Frontal cortex (tissue), 4 donors: Measurements from ENCODE around the gene OR2T11. TPM values are rescaled to one million over a fixed set of nuclear protein-coding genes. Genes with fewer than 3 reads are reported as not detected.
"Not testable (repeated sequence)": the region's sequence is repeated elsewhere in the genome, so short reads cannot be mapped to it uniquely, and the experiment has no call there.

Experiments used
- DNase-seq, 2 donors: peaks; one replicate each; pipeline ENCODE4 v3.0.0; 2012; ENCODE audit warnings: low spot score in 2 of 2
- FAIRE-seq: peaks from 2 replicates; lab custom pipeline; 2012; peaks lifted over from hg19 to GRCh38; lab: Jason Lieb, UNC
- total RNA-seq: library from RNA; depleted of rRNA; stranded (reverse); fragments of >200 nt; gene quantifications from one replicate; pipeline ENCODE4 v1.2.3, GENCODE V29; 2014
- donor health status: control.
- donor health status: control.
- donor health status: control.

Gene OR2T11
- total RNA-seq, 1 donor from 2014 or later: not detected

DNA sequence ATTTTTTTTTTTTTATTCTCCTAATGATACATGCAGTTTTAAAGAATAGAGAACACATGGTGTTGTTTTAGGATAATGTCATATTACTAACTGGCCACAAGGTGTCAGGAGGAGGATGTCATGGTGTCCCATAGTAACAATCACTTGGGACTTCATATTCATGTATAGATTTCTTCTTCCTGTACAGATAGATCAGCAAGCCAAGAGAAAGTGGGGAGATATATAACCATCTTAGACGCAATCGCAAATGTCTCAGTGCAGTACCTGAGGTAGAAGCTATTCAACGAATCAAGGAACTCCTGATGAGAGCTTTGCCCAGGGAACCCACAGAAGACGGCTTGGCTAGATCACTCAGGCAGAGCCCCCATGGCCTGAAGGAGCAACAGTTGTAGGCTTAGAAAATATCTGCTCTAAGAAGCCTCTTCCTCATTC lies 12.3 kb downstream of the OR2T11 start:
- FAIRE-seq (peak; percentile 66), DNase-seq (peak in 1 of 2 donors; percentile 13)

DNA sequence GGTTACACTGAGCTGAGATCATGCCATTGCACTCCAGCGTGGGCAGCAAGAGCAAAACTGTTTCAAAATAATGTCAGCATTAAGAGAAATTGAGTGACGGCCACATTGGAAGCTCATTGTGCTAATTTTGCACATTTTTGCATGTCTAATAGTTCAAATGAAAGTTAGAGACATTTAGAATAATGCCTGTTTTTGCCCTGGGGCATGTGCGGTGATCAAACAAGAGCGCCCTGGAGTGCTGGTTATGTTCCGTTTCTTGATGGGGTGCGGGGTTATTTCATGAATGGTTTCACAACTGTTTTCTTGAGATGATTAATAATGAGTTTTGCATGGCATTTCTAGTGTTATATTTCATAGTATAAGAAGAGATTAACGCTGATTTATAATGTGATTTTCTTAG lies 13.1 kb downstream of the OR2T11 start:
- FAIRE-seq (no peak), DNase-seq (no peak)

- DNase-seq (no peak), FAIRE-seq (no peak)
Observed at GRCh38 chr1:248618878-248619277, 16.0 kb downstream of the OR2T11 start.

GRCh38 chr1:248618119-248618518 lies 16.8 kb downstream of the OR2T11 start:
- FAIRE-seq (no peak), DNase-seq (no peak)

- FAIRE-seq: no peak
- no peak for DNase-seq
Observed at GRCh38 chr1:248613742-248614141, 21.1 kb downstream of the OR2T11 start.

- FAIRE-seq (no peak), DNase-seq (no peak)
Observed at GRCh38 chr1:248611883-248612414, 22.9 kb downstream of the OR2T11 start.

DNA sequence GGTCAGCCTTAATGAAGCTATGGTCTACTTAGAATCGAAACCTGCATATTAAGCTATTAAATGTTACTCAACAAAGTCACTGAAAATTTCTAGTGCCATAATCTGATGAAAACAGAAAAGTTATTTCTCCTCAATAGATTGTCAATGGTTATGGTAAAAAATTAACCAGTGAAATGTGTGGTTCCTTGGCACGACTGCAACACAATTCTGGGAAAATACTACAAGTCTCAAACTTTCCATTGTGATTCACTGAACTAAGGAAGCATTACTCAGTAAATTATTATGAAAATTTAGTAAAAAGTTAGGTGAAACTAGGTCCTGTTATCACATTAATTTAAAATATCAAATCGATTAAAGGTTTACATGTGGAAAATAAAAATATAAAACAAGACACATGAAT lies 24.6 kb downstream of the OR2T11 start:
- DNase-seq (no peak), FAIRE-seq (no peak)

DNA sequence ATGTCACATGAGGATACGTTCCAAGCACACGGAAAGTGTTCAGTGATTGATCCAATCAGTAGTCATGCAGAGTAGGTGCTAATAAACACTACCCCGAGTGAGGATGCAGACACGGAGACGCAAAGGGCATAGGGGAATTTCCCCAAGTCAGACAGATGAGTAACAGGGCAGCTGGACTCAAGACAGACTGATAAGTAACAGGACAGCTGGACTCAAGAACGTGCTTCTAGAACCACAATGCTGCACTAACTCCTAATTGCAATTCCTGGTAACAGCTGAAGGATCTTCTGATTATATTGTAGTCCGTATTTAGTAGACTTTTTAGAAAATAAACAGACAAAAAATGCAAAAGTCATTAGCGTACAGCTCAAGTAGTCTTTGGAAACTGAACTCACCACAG lies 35.5 kb downstream of the OR2T11 start:
- DNase-seq (no peak), FAIRE-seq (no peak)

DNA sequence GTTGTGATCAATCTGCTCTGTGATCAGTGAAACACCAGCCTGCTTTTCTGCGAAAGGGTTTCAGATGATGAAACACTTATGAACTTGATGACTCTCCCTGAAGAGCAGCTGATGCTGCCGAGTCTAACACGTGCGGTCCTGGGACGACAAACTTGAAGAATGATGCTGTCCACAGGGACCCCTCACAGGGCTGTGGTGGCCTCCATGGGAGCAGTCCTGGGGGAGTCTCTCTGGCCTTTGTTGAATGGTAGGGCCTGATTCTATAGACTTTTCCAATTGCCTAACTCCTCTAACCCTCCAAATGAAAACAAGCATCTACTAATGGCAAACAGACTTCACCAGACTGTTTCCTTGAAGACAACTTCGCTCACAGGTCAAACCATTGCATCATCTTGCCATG lies 37.3 kb downstream of the OR2T11 start, which contains the start of gene OR2T10:
TSS of gene OR2T10 (minus strand) at position 112 of the 400 bp plus-strand sequence. CDS start 3,932 bp downstream, outside the sequence.
- FAIRE-seq (no peak), DNase-seq (no peak)

GRCh38 chr1:248596615-248597014 lies 38.3 kb downstream of the OR2T11 start:
- no peak for FAIRE-seq
- DNase-seq: no peak

DNA sequence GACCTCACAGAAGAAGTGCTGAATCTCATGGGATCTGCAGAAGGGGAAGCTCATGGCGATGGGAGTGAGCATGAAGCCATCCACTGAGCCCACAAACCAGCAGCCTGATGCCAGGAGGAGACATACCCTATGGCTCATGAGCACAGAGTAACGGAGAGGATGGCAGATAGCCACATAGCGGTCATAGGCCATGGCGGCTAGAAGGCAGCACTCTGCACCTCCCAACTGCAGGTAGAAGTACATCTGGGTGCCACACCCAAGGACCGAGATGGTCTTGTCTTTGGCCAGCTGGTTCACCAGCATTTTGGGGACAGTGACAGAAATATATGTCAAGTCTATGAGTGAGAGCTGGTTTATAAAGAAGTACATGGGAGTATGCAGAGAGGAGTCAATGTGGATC lies 41.7 kb downstream of the OR2T11 start:
- DNase-seq (no peak), FAIRE-seq (no peak)

- FAIRE-seq: no peak
- DNase-seq: no peak
Observed at GRCh38 chr1:248592655-248593054, 42.2 kb downstream of the OR2T11 start.

- DNase-seq (no peak), FAIRE-seq (no peak)
Observed at GRCh38 chr1:248590055-248590454, 44.8 kb downstream of the OR2T11 start.

DNA sequence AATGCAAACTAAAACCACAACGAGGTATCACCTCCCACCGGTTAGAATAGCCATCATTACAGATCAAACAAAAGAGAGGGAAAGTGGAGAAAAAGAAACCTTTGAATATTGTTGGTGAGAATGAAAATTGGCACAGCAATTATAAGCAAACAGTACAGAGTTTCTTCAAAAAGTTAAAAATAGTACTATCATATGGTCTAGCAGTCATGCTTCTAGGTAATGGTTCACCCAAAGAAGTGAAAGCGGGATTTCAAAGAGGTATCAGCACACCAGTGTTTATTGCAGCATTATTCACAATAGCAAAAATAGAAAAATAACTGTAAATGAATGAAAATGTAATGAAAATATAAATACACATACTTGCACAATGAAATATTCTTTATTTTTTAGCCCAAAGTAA lies 45.6 kb downstream of the OR2T11 start:
- no peak for DNase-seq
- no peak for FAIRE-seq

DNA sequence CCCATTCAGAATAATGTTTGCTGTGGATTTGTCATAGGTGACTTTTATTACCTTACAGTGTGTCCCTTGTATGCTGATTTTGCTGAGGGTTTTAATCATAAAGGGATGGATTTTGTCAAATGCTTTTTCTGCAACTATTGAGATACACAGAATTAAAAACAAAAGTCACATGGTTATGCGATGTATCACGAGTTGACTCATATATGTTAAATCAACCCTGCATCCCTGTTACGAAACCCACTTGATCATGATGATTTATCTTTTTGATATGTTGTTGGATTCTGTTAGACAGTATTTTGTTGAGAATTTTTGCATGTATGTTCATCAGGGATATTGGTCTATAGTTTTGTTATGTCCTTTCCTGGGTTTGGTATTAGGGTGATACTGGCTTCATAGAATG lies 49.6 kb downstream of the OR2T11 start:
- DNase-seq (no peak), FAIRE-seq (no peak)

DNA sequence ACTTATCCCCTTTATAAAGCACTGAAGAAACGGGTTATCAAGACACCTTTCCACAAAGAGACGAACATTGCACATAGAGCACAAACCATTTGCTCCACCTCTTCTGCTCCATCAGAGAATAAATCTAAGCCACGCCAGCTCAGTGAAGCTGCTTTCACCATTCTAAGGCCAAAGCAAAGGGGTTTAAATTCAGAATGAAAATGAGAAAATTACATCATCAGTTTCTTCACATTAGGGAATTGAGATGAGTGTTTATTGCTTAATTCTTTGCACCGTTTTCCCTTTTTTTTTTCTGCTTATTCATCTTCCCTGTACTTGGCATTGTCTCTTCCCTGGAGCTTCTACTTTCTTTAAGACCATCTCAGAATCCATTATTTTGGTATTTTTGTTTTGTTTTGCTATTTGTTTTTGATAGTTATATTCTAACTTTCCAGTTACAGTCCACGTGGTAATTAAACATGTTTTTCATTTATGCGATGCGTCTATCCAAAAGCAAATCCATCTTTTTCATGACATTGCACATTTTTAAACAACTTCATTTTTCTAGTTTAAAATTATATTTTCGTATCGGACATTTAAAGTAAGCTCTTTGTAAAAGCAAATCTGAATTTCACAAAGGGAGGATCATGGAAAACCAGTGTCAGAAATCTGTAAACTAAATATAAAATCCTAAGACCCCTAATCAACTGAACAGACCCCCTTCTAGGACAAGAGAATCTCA lies 58.5 kb downstream of the OR2T11 start:
- DNase-seq: no peak
- FAIRE-seq: no peak

- DNase-seq, FAIRE-seq: not testable (repeated sequence)
Observed at GRCh38 chr1:248574657-248575056, 60.2 kb downstream of the OR2T11 start, which contains the start of gene OR2T34. TSS of gene OR2T34 (minus strand) at chr1:248574757. CDS start at chr1:248574757, 0 bp downstream.

DNA sequence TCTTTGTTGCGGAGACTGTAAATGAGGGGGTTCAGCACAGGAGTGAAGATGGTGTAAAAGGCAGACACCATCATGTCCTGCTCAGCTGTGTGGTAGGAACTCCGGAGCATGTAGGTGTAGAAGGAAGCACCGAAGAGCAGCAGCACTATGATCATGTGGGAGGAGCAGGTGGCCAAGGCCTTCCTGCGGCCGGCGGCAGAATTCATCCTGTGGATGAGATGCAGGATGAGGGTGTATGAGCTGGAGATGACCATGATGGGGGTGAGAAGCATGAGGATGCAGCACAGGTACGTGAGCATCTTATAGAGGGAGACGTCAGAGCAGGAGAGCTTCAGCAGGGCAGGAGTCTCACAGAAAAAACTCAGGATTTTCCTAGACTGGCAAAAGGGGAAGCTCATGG lies 61.0 kb downstream of the OR2T11 start:
- not testable (repeated sequence) for FAIRE-seq, DNase-seq
